Fibroblast of the aortic adventitia (primary cell): ENCODE data around the gene CTBP2. TPM values are rescaled to one million over a fixed set of nuclear protein-coding genes. Genes with fewer than 3 reads are reported as not detected.
A peak's percentile ranks its signal among the peaks of the same experiment; 100 is the strongest.

Source experiments
- DNase-seq: peaks from one replicate; pipeline ENCODE4 v3.0.0-alpha.2; 2010; ENCODE audit warnings: low read depth
- H3K4me3 ChIP-seq: 2 replicates; pipeline ENCODE4 v1.5.1; 2011; ENCODE audit warnings: low read depth, mild to moderate bottlenecking, control low read depth, low read length, moderate library complexity
- CTCF ChIP-seq: IDR thresholded peaks from 2 replicates; pipeline ENCODE4 v1.5.1; 2011; ENCODE audit warnings: mild to moderate bottlenecking, low read length, control low read depth, inconsistent platforms; ENCODE audit not compliant: insufficient read depth
- total RNA-seq: library from RNA; depleted of rRNA; stranded (reverse); fragments of >200 nt; gene quantifications from 2 replicates; pipeline ENCODE4 v1.2.3, GENCODE V29; 2012; ENCODE audit warnings: low replicate concordance

Gene CTBP2
- total RNA-seq, 1 donor, result 45.4 TPM

- no peak for TF ChIP-seq CTCF
- peak; percentile 58 for DNase-seq
Observed at GRCh38 chr10:125158601-125159485, 1.5 kb downstream of the CTBP2 start.

GRCh38 chr10:125158275-125158600, 2.1 kb downstream of the CTBP2 start:
- TF ChIP-seq CTCF, result no peak
- DNase-seq, result no peak
- peak overlapping the region; percentile 76 for H3K4me3 ChIP-seq

More at GRCh38 chr10:125158601-125159485, 1.5 kb downstream of the CTBP2 start:
- peak overlapping the region; percentile 76 for H3K4me3 ChIP-seq

- no peak for DNase-seq
- H3K4me3 ChIP-seq, result peak overlapping the region; percentile 76
- TF ChIP-seq CTCF, result no peak
Observed at GRCh38 chr10:125157505-125157904, 2.9 kb downstream of the CTBP2 start.

GRCh38 chr10:125156739-125157480, 3.5 kb downstream of the CTBP2 start:
- peak overlapping the region; percentile 76 for H3K4me3 ChIP-seq

GRCh38 chr10:125156196-125156595, 4.2 kb downstream of the CTBP2 start:
- DNase-seq, result no peak
- H3K4me3 ChIP-seq, result no peak overlapping the region
- TF ChIP-seq CTCF, result no peak

More at GRCh38 chr10:125156739-125157480, 3.5 kb downstream of the CTBP2 start:
- TF ChIP-seq CTCF, result no peak
- DNase-seq, result no peak

- TF ChIP-seq CTCF, result no peak
- peak; percentile 77 for DNase-seq
Observed at GRCh38 chr10:125155101-125155500, 5.3 kb downstream of the CTBP2 start.

More at GRCh38 chr10:125155101-125155500, 5.3 kb downstream of the CTBP2 start:
- peak overlapping the region; percentile 39 for H3K4me3 ChIP-seq
